ENCODE results near the gene SLC37A4. TPM values are rescaled to one million over a fixed set of nuclear protein-coding genes. Genes with fewer than 3 reads are reported as not detected.

SLC37A4 gene
- total and polyA plus RNA-seq, 2 of the 8 experiments (the other 6 are each of a cell fraction or from before 2014, with no cell fraction given), result 35.1 to 91.9 TPM

- TF ChIP-seq CHD7 (IDR thresholded peaks at IDR 0.05; ENCODE audit: insufficient replicate concordance, low read length) (no peak), JUND (IDR thresholded peaks at IDR 0.05; ENCODE audit: low read length) (no peak), POLR2AphosphoS5 (IDR thresholded peaks at IDR 0.05; ENCODE audit: low read depth, low read length) (no peak), BCL11A (IDR thresholded peaks at IDR 0.05; ENCODE audit: low read depth in 2 of 2, low read length in 2 of 2) (no peak), CEBPB (IDR thresholded peaks at IDR 0.05; ENCODE audit: low read depth, low read length) (no peak), TAF7 (optimal IDR thresholded peaks at IDR 0.05; ENCODE audit: borderline replicate concordance, low read depth, low read length) (no peak), SIRT6 (IDR thresholded peaks at IDR 0.05; ENCODE audit: low read length) (no peak), ZNF274 (IDR thresholded peaks at IDR 0.05; ENCODE audit: borderline replicate concordance, extremely low read depth, low read length) (no peak), YY1 (IDR thresholded peaks at IDR 0.05; ENCODE audit: low read depth, low read length) (no peak), BRCA1 (IDR thresholded peaks at IDR 0.05; ENCODE audit: low read depth, low read length) (no peak), SIX5 (IDR thresholded peaks at IDR 0.05; ENCODE audit: low read depth, low read length) (no peak)
These were observed 54.6 kb downstream of the SLC37A4 start (continued) for GRCh38 chr11:118975771-118976709.
